Measurements from ENCODE around the gene NPAS4.

Gene NPAS4

GRCh38 chr11:66443602-66444001 lies 22.8 kb downstream of the NPAS4 start:
- Histone ChIP-seq H4K20me1 (ENCODE audit: low read depth, low read length) (no peaks in the 10 kb centered on the region), H3K79me2 (ENCODE audit: insufficient read depth, low read length) (no peaks in the 10 kb centered on the region), H3K9me2 (replicated peaks; ENCODE audit: insufficient read depth, low read length) (no peaks in the 10 kb centered on the region), H3K9ac (ENCODE audit: low read length) (no peak overlapping the region), H3K36me3 (ENCODE audit: low read length) (no peaks in the 10 kb centered on the region), H3K4me2 (ENCODE audit: low read depth, low read length, poor library complexity, severe bottlenecking) (no peak overlapping the region), H3K27ac (ENCODE audit: low read depth, low read length) (no peak overlapping the region), H3K4me3 (ENCODE audit: insufficient read depth, low read length, poor library complexity, severe bottlenecking) (no peak overlapping the region), H2AFZ (ENCODE audit: low read depth, low read length, severe bottlenecking) (no peak overlapping the region), H3K27me3 (ENCODE audit: low read length) (no peaks in the 10 kb centered on the region), H3F3A (ENCODE audit: insufficient read depth) (no peaks in the 10 kb centered on the region), H3K9me3 (ENCODE audit: insufficient read depth, low read length) (no peaks in the 10 kb centered on the region)
- TF ChIP-seq EZH2phosphoT487 (conservative IDR thresholded peaks at IDR 0.05; ENCODE audit: low read length) (no peak), CTCF (IDR thresholded peaks at IDR 0.05; ENCODE audit: insufficient read depth, low read length, poor library complexity, severe bottlenecking) (no peak)

- H3K9me3 ChIP-seq (ENCODE audit: insufficient read depth, low read length) = no peaks in the 10 kb centered on the region
- no peaks in the 10 kb centered on the region for H4K20me1 ChIP-seq (ENCODE audit: low read depth, low read length)
- no peaks in the 10 kb centered on the region for H3K9me2 ChIP-seq (replicated peaks; ENCODE audit: insufficient read depth, low read length)
- H3K79me2 ChIP-seq (ENCODE audit: insufficient read depth, low read length) = no peaks in the 10 kb centered on the region
- no peaks in the 10 kb centered on the region for H3F3A ChIP-seq (ENCODE audit: insufficient read depth)
- H3K4me2 ChIP-seq (ENCODE audit: low read depth, low read length, poor library complexity, severe bottlenecking) = no peak overlapping the region
- TF ChIP-seq CTCF (IDR thresholded peaks at IDR 0.05; ENCODE audit: insufficient read depth, low read length, poor library complexity, severe bottlenecking) (no peak), EZH2phosphoT487 (conservative IDR thresholded peaks at IDR 0.05; ENCODE audit: low read length) (no peak)
- H2AFZ ChIP-seq (ENCODE audit: low read depth, low read length, severe bottlenecking) = no peak overlapping the region
- H3K4me3 ChIP-seq (ENCODE audit: insufficient read depth, low read length, poor library complexity, severe bottlenecking) = no peak overlapping the region
- no peak overlapping the region for H3K9ac ChIP-seq (ENCODE audit: low read length)
- no peak overlapping the region for H3K27ac ChIP-seq (ENCODE audit: low read depth, low read length)
- no peaks in the 10 kb centered on the region for H3K36me3 ChIP-seq (ENCODE audit: low read length)
- no peaks in the 10 kb centered on the region for H3K27me3 ChIP-seq (ENCODE audit: low read length)
Observed at GRCh38 chr11:66447012-66447411, 26.2 kb downstream of the NPAS4 start.

GRCh38 chr11:66448523-66448922 lies 27.7 kb downstream of the NPAS4 start:
- Histone ChIP-seq H3K9ac (ENCODE audit: low read length) (no peak overlapping the region), H4K20me1 (ENCODE audit: low read depth, low read length) (no peaks in the 10 kb centered on the region), H3K4me3 (ENCODE audit: insufficient read depth, low read length, poor library complexity, severe bottlenecking) (no peak overlapping the region), H3K27ac (ENCODE audit: low read depth, low read length) (no peak overlapping the region), H3K36me3 (ENCODE audit: low read length) (no peaks in the 10 kb centered on the region), H3F3A (ENCODE audit: insufficient read depth) (no peaks in the 10 kb centered on the region), H3K9me3 (ENCODE audit: insufficient read depth, low read length) (no peaks in the 10 kb centered on the region), H2AFZ (ENCODE audit: low read depth, low read length, severe bottlenecking) (no peak overlapping the region), H3K9me2 (replicated peaks; ENCODE audit: insufficient read depth, low read length) (no peaks in the 10 kb centered on the region), H3K27me3 (ENCODE audit: low read length) (no peaks in the 10 kb centered on the region), H3K79me2 (ENCODE audit: insufficient read depth, low read length) (no peaks in the 10 kb centered on the region), H3K4me2 (ENCODE audit: low read depth, low read length, poor library complexity, severe bottlenecking) (no peak overlapping the region)
- TF ChIP-seq CTCF (IDR thresholded peaks at IDR 0.05; ENCODE audit: insufficient read depth, low read length, poor library complexity, severe bottlenecking) (no peak), EZH2phosphoT487 (conservative IDR thresholded peaks at IDR 0.05; ENCODE audit: low read length) (no peak)
